Measurements from ENCODE around the gene FAM193A.

DNA sequence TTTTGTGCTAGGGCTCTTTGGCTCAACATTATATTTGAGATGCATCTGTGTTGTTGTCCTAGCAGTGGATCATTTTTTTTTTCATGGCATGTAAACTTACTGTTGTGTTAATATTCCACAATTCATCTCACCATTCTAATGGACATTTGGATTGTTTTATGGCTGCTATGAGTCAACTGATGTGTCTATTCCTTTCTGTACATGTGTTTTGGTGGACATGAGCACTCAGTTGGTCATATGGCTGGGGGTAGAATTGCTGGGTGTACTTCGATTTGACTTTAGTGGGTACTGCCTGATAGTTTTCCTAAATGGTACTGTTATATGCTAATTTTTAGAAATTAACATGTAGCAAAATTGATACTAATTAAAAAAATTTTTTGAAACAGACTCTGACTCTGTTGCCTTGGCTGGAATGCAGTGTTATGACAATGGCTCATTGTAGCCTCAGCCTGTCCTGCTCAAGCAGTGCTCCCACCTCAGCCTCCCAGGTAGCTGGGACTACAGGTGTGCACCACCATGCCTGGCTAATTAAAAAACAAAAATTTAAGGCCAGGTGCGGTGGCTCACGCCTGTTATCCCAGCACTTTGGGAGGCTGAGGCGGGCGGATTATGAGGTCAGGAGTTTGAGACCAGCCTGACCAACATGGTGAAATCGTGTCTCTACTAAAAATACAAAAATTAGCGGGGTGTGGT is 9.0 kb downstream of the FAM193A start:
- TF ChIP-seq EZH2 (IDR thresholded peaks at IDR 0.05; ENCODE audit: low read length), result no peak
- TF ChIP-seq, protein P1, sequence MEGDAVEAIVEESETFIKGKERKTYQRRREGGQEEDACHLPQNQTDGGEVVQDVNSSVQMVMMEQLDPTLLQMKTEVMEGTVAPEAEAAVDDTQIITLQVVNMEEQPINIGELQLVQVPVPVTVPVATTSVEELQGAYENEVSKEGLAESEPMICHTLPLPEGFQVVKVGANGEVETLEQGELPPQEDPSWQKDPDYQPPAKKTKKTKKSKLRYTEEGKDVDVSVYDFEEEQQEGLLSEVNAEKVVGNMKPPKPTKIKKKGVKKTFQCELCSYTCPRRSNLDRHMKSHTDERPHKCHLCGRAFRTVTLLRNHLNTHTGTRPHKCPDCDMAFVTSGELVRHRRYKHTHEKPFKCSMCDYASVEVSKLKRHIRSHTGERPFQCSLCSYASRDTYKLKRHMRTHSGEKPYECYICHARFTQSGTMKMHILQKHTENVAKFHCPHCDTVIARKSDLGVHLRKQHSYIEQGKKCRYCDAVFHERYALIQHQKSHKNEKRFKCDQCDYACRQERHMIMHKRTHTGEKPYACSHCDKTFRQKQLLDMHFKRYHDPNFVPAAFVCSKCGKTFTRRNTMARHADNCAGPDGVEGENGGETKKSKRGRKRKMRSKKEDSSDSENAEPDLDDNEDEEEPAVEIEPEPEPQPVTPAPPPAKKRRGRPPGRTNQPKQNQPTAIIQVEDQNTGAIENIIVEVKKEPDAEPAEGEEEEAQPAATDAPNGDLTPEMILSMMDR (optimal IDR thresholded peaks at IDR 0.05 in 1 of 3, IDR thresholded peaks at IDR 0.05 in 1 of 3, conservative IDR thresholded peaks at IDR 0.05 in 1 of 3; ENCODE audit: extremely low read depth in 1 of 3, insufficient read depth in 2 of 3, low read length in 3 of 3), result no peak
